Kasumi-1 (cell line): Measurements from ENCODE around the gene RINT1.
"Not testable (repeated sequence)": the region's sequence is repeated elsewhere in the genome, so short reads cannot be mapped to it uniquely, and the experiment has no call there.

Source experiments
- DNase-seq, 2 experiments: peaks; one replicate each; lab custom pipeline; 2025; lab: John Stamatoyannopoulos, UW

Gene RINT1

GRCh38 chr7:105532709-105533460, 884 bp downstream of the RINT1 start:
- DNase-seq = no peak

DNA sequence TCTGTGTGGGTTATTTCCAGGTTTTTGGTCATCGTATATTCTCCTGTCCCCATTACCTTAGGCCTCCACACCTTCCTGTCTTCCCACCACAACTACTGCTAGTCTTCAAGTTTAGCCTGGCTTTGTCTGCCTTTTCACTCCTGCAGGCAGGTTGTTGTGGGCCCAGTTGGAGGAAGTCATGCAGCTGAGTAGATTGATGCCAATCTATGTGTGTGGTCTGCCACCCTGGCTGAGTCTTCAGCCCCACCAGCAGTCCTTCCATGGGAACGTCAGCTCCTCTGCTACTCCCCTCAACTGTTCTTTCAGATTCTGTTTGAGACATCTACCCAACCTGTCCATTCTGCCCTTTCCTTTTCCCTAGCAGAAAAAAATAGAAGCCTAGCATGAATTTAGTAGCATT, 6.3 kb downstream of the RINT1 start:
- DNase-seq = no peak

- no peak for DNase-seq
These were observed 27.9 kb downstream of the RINT1 start for GRCh38 chr7:105559926-105560325.

DNA sequence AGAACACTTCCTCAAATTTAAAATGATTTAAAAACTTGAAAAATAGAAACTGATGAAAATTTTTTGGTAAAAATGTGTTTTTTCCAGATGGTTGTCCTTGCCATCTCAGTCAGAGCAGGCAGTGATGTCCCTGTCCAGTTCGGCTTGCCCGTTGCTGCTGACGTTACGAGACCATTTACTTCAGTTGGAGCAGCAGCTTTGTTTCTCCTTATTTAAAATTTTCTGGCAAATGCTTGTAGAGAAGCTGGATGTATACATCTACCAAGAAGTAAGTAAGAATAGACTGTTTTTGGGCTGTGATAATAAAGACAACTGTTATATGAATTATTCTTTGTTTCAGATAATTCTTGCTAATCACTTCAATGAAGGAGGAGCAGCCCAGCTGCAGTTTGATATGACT, 33.2 kb downstream of the RINT1 start:
- DNase-seq = no peak

GRCh38 chr7:105567024-105567423, 35.0 kb downstream of the RINT1 start:
- DNase-seq = no peak

- DNase-seq = no peak
These were observed 35.8 kb downstream of the RINT1 start for GRCh38 chr7:105567821-105568220.

DNA sequence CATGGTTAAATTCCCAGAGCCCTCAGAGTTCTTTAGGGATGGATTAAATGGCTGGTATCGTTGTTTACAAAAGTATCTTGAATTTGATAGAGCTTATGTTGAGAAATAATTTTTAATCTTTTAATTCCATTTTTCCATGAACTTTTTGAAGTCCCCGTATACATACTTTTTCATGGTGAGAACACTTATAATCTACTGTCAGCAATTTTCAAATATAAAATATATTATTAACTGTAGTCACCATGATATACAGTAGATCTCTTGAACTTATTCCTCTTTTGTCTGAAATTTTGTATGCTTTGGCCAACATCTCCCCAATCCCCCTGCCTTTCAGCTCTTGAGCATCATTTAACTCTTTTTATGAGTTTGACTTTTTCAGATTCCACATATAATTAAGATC, 39.9 kb downstream of the RINT1 start:
- no peak for DNase-seq

DNA sequence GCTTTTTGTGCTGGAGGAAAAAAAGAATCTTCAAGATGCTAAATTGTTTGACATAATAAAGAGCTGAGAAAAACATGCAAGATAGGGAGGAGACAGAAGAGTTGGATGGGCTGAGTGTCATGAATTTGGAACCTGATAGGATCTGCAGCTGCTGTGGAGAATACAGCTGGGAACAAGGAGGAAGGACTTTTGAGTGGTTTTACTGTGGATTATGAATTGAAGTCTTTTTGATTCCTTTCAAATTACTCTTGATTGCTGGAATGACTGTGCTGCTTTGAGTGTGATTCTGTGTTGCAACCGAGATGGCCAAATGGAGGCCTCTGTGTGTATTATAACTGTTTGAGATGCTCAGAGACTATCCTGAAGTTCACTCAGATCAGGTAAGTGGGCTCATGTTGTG, 45.2 kb downstream of the RINT1 start:
- no peak for DNase-seq

DNA sequence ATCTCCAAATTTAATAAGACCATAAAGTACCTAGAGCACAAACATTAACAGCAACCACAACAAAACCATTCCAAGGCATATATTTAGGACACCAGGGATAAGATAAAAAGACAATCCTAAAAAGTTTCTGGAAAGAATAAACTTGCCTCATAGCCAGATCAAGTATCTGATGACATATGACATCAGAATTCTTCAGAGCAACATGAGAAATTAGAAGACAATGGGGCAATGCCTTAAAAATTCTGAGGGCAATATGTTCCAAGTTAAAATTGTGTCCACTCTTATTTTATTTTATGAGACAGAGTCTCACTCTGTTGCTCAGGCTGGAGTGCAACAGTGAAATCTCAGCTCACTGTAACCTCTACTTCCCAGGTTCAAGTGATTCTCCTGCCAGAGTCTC, 46.5 kb downstream of the RINT1 start:
- DNase-seq = no peak

DNA sequence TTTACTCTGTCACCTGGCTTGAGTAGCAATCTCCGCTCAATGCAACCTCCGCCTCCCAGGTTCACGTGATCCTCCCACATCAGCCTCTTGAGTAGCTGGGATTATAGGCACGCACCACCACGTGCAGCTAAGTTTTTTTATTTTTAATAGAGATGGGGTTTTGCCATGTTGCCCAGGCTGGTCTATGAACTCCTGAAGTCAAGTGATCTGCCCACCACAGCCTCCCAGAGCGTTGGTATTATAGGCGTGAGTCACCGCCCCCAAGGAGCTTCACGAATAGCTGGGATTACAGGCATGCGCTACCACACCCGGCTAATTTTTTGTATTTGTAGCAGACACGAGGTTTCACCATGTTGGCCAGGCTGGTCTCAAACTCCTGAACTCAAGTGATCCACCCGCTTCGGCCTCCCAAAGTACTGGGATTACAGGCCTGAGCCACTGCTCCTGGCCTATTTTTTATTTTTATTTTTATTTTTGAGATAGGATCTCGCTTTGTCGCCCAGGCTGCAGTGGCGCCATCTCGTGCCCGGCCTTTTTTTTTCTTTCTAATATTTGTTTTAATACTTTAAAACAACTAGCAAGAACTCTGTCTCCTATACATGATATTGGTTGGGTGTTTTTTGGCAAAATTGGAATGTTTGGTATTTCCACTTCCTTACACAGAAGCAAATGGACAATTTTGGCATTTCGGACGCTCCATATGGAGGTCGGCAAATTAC, 48.2 kb downstream of the RINT1 start:
- no peak for DNase-seq

DNA sequence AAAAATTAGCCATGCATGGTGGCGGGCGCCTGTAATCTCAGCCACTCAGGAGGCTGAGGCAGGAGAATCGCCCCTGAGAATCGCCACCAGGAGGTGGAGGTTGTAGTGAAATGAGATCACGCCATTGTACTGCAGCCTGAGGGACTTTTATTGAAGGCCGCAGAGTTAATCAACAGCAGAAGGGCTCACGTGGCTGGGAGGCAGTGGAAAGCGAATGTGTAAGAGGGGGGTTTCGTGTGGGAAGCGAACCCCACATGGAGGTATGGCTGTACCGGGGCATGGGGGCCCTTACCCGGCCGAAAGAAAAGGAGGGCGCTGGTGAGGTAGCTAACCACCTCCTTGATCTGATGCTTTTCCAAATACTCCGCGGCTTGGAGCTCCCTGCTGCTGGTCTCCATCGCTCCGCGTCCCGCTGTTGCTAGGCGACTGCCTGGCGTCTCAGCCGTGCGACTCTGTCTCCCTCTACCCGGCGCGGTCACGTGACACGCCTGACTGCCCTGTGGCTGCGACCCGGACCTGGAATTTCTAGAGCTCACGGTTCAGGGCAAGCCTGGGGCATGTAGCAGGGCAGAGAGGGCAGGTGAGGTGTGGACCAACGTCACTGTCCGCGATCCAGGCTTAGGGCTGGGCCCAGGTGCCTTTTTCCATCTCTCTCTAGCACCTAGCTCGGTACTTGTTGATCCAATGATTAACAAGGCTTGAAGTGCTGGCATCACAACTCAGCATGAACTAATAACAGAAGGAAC, 49.2 kb downstream of the RINT1 start, which contains the start of gene EFCAB10:
EFCAB10 (minus strand) TSS at position 428 of the 746 bp plus-strand sequence; CDS start at position 398, 30 bp downstream.
- DNase-seq = no peak

DNA sequence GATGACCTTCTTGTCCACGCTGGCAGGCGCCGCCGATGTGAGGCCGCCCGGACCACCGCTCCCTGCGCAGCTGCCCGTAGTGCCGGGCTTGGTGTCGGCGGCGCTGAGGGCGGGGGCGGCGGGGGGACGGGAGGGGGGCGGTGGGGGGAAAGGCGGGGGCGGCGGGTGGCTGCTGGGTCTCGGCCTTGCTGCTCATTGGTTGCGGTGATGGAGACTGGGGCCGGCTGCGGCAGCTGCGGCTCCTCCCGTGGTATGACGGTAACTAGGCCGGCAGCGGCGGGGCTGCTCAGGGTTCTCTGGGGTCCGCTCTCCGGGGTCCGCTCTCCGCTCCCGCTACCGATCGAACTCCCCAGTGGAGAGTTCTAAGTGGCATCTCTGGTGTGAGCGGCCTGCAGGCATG, 51.1 kb downstream of the RINT1 start:
- DNase-seq = no peak

- DNase-seq = no peak
These were observed 52.2 kb downstream of the RINT1 start for GRCh38 chr7:105584165-105584564.

DNA sequence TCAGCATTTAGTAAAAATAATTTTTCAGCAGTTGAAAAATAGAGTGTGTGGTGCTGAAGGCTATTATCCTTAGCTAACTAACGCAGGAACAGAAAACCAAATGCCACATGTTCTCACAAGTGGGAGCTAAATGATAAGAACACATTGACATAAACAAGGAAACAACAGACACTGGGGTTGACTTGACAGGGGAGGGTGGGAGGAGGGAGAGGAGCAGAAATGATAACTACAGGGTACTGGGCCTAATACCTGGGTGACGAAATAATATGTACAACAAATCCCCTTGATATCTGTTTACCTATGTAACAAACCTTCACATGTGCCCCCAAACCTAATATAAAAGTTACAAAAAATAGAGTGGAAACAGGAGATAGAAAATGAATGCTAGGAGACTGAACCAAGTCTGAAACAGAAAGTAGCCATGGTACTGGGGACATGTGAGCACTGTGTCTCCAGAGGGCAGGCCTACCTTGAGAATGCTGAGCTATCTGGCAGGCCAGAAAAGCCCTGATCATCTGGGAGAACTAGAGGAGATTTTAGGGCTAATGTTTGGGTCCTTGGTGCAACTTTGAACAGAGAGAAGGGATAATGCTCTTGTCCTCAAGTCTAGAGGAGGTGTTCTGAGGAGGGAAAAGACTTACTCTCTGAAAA, 54.0 kb downstream of the RINT1 start:
- no peak for DNase-seq

DNA sequence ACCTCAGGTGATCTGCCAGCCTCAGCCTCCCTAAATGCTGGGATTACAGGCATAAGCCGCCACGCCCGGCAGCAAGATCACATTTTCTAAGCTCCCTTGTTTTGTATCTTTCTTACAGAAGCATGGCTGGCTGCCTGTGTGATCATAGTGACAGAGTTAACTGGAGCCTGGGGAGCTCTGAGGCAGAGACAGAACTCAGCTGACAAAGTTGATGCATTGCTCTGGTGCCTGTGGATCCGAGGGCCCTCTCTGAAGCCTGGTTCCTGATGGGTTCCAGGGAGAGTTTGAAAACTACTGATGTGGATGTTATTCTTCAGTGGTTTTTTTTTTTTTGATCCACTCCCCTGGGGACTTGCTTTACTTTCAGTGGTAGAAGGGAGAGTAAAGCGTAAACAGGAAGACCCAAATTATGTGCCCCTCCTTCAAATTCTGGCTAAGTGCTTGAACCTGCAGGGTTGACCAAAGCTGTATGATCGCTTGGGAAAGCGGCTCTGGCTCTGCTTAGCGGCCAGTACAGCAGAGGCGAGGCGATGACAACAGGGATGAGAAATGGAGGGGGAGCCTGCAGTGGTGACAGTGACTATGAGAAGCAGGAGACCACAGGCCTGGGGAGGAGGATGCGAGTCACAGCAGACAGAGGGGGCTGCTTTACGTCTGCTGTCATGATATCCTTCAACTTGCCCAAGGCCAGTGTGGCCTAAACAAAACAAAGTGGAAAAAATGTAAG, 56.1 kb downstream of the RINT1 start:
- DNase-seq = no peak

- DNase-seq = peak; percentile 85 to 90
These were observed 57.5 kb downstream of the RINT1 start for GRCh38 chr7:105589356-105590077.

- no peak for DNase-seq
These were observed 58.8 kb downstream of the RINT1 start for GRCh38 chr7:105590793-105591192.

- DNase-seq = no peak
These were observed 59.5 kb downstream of the RINT1 start for GRCh38 chr7:105591522-105591921.

DNA sequence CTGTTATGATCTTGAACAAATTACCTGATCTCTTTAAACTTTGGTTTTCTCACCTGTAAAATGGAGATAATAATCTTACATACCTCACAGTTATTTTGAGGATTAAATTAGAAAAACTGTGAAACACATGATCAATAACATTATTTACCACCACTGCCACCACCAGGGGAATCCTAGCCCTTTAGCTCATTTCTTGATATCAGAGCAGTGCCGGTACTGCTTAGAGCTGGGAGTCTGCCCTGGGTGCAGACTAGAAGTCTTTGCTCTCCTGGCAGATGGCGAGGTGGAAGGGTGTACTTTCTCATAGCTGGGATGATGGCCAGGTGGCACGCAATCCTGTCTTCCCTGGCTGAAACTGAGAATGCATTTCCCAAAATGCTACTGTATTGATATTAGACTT, 62.0 kb downstream of the RINT1 start:
- DNase-seq = no peak

DNA sequence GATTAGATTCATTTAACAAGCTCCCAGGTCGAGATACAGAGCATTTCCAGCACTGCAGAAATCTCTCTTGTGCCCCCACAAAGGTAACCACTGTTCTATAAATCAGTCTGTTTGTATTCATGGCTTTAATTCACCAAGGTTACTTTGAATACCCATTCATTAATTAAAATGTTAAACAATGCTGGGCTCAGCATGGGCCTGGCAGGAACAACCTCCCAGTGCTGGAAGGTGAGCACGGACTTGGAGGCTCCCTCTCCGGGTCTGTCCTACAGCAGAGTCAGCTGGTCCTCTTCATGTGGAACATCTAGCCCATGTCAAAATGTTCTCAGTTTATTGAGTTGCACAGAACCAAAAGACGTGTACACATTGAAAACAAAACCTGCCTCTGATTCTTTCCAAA, 64.9 kb downstream of the RINT1 start:
- DNase-seq = no peak

DNA sequence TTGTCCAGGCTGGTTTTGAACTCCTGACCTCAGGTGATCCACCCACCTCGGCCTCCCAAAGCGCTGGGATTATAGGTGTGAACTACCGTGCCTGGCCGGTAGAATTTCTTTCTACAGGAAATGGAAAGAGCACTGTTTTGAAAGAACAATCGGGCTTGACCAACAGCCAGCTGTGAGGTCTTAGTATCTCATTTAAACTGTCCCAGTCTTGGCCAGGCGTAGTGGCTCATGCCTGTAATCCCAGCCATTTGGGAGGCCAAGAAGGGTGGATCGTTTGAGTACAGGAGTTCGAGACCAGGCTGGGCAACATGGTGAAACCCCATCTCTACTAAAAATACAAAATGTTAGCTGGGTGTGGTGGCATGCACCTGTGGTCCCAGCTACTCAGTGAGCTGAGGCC, 67.1 kb downstream of the RINT1 start:
- DNase-seq = not testable (repeated sequence)
